B cell (primary cell): ENCODE results near the gene CST9. TPM values are rescaled to one million over a fixed set of nuclear protein-coding genes. Genes with fewer than 3 reads are reported as not detected.

Source experiments
- ATAC-seq: fragments of 200-7000 bp; cut with Tn5 transposase; one replicate; pipeline ENCODE4 v1.10.0; 2021; ENCODE audit warnings: low read depth, mild to moderate bottlenecking, moderate number of reproducible peaks, moderate library complexity
- CTCF ChIA-PET: fragments of 350-600 bp; sonication (Branson Sonifier 250); formaldehyde crosslinking; loops from one replicate; lab custom pipeline; 2021; ENCODE audit warnings: antibody characterized with exemption, inconsistent platforms; lab: Charles Lee
- POLR2A ChIA-PET: fragments of 350-600 bp; sonication (Branson Sonifier 250); formaldehyde crosslinking; loops from one replicate; lab custom pipeline; 2021; ENCODE audit warnings: antibody characterized with exemption; lab: Charles Lee
- DNase-seq: peaks from one replicate; pipeline ENCODE4 v3.0.0; 2013
- H2AFZ ChIP-seq: 2 replicates; pipeline ENCODE4 v1.6.1; 2012; ENCODE audit warnings: mild to moderate bottlenecking, low read depth, low read length; ENCODE audit not compliant: insufficient read depth, poor library complexity, severe bottlenecking
- H3K27ac ChIP-seq, 2 donors: 1 replicate in 1 of 2; 2 replicates in 1 of 2; pipeline ENCODE4 v1.5.1; 2012 to 2013; ENCODE audit warnings: low read length in 2 of 2, mild to moderate bottlenecking in 2 of 2, moderate library complexity in 1 of 2
- H3K27me3 ChIP-seq, 4 experiments: fragments of 200-600 bp in 1 of 4; sonication (generic) in 1 of 4; replicated peaks in 1 of 4; 1 replicate in 2 of 4; 2 replicates in 2 of 4; pipeline versions ENCODE4 v1.6.1 to v1.7.0; 2013 to 2016; ENCODE audit warnings: low read length in 3 of 4, mild to moderate bottlenecking in 2 of 4, mixed read lengths in 1 of 4, moderate library complexity in 1 of 4; ENCODE audit not compliant: insufficient read depth in 4 of 4, control insufficient read depth in 3 of 4; ENCODE audit errors: control extremely low read depth in 1 of 4
- H3K36me3 ChIP-seq, 2 experiments: replicated peaks in 1 of 2; 1 replicate in 1 of 2; 2 replicates in 1 of 2; pipeline versions ENCODE4 v1.6.1 to v1.7.1; 2013; ENCODE audit warnings: low read length in 1 of 2; ENCODE audit not compliant: insufficient read depth in 2 of 2, control insufficient read depth in 1 of 2; ENCODE audit errors: control extremely low read depth in 1 of 2, extremely low read depth in 1 of 2
- H3K4me1 ChIP-seq, 2 donors: fragments of 200-600 bp in 1 of 2; sonication (generic) in 1 of 2; 1 replicate in 1 of 2; 2 replicates in 1 of 2; pipeline versions ENCODE4 v1.5.1 to v1.6.1; 2013 to 2017; ENCODE audit warnings: low read length in 2 of 2; ENCODE audit not compliant: control insufficient read depth in 2 of 2, insufficient read depth in 2 of 2
- H3K4me2 ChIP-seq: replicated peaks from 2 replicates; pipeline ENCODE3; 2012; ENCODE audit warnings: mild to moderate bottlenecking, low read depth, low read length; ENCODE audit not compliant: poor library complexity, severe bottlenecking
- H3K4me3 ChIP-seq, 5 experiments: fragments of 200-600 bp in 1 of 5; sonication (generic) in 1 of 5; 1 replicate in 3 of 5; 2 replicates in 2 of 5; pipeline versions ENCODE4 v1.5.1 to v1.7.0; 2011 to 2016; ENCODE audit warnings: low read length in 4 of 5, mild to moderate bottlenecking in 4 of 5, low read depth in 2 of 5, control low read depth in 1 of 5, moderate library complexity in 1 of 5; ENCODE audit not compliant: insufficient read depth in 1 of 5; ENCODE audit errors: control extremely low read depth in 1 of 5, extremely low read depth in 1 of 5
- H3K79me2 ChIP-seq: fragments of 200-600 bp; sonication (generic); one replicate; pipeline ENCODE4 v1.6.0; 2016; ENCODE audit warnings: low read length; ENCODE audit not compliant: control insufficient read depth, insufficient read depth
- H3K9ac ChIP-seq: fragments of 200-600 bp; sonication (generic); 2 replicates; pipeline ENCODE4 v1.6.1; 2017; ENCODE audit warnings: mild to moderate bottlenecking, low read length, moderate library complexity
- H3K9me3 ChIP-seq, 3 donors: one replicate each; pipeline versions ENCODE4 v1.6.1 to v1.7.1; 2013; ENCODE audit warnings: low read length in 2 of 3; ENCODE audit not compliant: control insufficient read depth in 2 of 3, insufficient read depth in 1 of 3; ENCODE audit errors: control extremely low read depth in 1 of 3
- H4K20me1 ChIP-seq: 2 replicates; pipeline ENCODE4 v1.6.0; 2012; ENCODE audit warnings: mild to moderate bottlenecking, low read length; ENCODE audit not compliant: insufficient read depth, control insufficient read depth, poor library complexity, severe bottlenecking
- H3K27ac Mint-ChIP-seq: one replicate; pipeline ENCODE4 v1.8.0; 2021; ENCODE audit warnings: mixed read lengths
- H3K27me3 Mint-ChIP-seq: one replicate; pipeline ENCODE4 v1.8.0; 2021; ENCODE audit warnings: mixed read lengths
- H3K4me1 Mint-ChIP-seq: one replicate; pipeline ENCODE4 v1.8.0; 2021; ENCODE audit warnings: mixed read lengths
- H3K4me3 Mint-ChIP-seq: one replicate; pipeline ENCODE4 v1.8.0; 2021; ENCODE audit warnings: mixed read lengths
- H3K9me3 Mint-ChIP-seq: one replicate; pipeline ENCODE4 v1.8.0; 2022; ENCODE audit warnings: mixed read lengths; ENCODE audit not compliant: insufficient read depth
- EZH2 ChIP-seq: IDR thresholded peaks from 2 replicates; pipeline ENCODE4 v1.6.1; 2012; ENCODE audit warnings: borderline replicate concordance, low read depth, mild to moderate bottlenecking, moderate library complexity, low read length; ENCODE audit not compliant: insufficient read depth, poor library complexity, severe bottlenecking
- WGBS: methylation state at CpG from one replicate; pipeline ENCODE4 v1.1.5; 2013; ENCODE audit warnings: missing lambda C conversion rate; ENCODE audit not compliant: insufficient coverage; 5-methylcytosine and 5-hydroxymethylcytosine counted together
- intact Hi-C: fragments of 100-400 bp; cut with micrococcal nuclease; formaldehyde crosslinking; loops from one replicate; pipeline ENCODE4 v1.10.0; 2022
- polyA plus RNA-seq: library from polyadenylated mRNA; depleted of rRNA; stranded (reverse); fragments of >200 nt; gene quantifications from 2 replicates; pipeline ENCODE4 v1.2.3, GENCODE V29; 2012
- total RNA-seq, 2 donors: library from RNA; stranded (reverse); fragments of 120-200 nt in 1 of 2; gene quantifications; 1 replicate in 1 of 2; 2 replicates in 1 of 2; pipeline versions ENCODE4 v1.2.3 to v1.2.4, GENCODE V29; 2013 to 2022
- TF ChIP-seq, protein P1 (sequence below): fragments of 200-600 bp; IDR thresholded peaks from one replicate; pipeline ENCODE4 v1.8.0; 2022; ENCODE audit warnings: antibody characterized with exemption, mild to moderate bottlenecking

Gene CST9
- total and polyA plus RNA-seq, 2 donors (not counting 1 experiment from before 2014, with no cell fraction given), result not detected

DNA sequence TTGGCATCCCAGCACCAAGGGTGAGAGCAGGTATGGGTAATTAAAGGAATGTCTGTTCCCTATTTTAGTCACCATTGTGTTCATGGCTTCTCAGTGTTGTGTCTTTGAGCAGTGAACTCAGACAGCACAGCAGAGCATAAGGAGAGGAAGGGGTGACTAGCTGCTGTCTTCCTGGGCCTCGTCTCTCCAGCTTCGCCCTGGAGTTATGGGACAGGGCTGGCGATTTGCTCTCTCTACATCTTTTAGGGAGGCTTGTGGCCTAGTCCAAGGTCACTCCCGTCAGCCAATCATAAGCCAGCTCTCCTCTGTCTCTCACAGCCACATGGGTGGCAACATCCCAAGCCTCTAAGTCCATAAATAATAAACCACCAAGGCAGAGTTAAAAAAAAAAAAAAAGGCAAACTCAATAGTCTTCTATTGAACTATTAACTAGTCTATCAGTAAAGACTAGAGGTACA lies 24.7 kb upstream of the CST9 start:
- ChIA-PET POLR2A (no interaction called here), CTCF (no interaction called here)
- peaks cover 18% of the 10 kb centered on the region for H3K27me3 Mint-ChIP-seq
- Histone ChIP-seq H3K79me2 (no peaks in the 10 kb centered on the region), H3K4me2 (no peak overlapping the region), H3K27ac (no peak overlapping the region), H3K4me3 (no peak overlapping the region), H2AFZ (no peak overlapping the region), H3K9ac (no peak overlapping the region), H4K20me1 (no peaks in the 10 kb centered on the region), H3K9me3 (peaks cover 0 to 7% (median 0%) of the 10 kb centered on the region in 3 donors), H3K36me3 (no peaks in the 10 kb centered on the region), H3K4me1 (no peaks in the 10 kb centered on the region), H3K27me3 (no peaks in the 10 kb centered on the region)
- TF ChIP-seq, protein P1, sequence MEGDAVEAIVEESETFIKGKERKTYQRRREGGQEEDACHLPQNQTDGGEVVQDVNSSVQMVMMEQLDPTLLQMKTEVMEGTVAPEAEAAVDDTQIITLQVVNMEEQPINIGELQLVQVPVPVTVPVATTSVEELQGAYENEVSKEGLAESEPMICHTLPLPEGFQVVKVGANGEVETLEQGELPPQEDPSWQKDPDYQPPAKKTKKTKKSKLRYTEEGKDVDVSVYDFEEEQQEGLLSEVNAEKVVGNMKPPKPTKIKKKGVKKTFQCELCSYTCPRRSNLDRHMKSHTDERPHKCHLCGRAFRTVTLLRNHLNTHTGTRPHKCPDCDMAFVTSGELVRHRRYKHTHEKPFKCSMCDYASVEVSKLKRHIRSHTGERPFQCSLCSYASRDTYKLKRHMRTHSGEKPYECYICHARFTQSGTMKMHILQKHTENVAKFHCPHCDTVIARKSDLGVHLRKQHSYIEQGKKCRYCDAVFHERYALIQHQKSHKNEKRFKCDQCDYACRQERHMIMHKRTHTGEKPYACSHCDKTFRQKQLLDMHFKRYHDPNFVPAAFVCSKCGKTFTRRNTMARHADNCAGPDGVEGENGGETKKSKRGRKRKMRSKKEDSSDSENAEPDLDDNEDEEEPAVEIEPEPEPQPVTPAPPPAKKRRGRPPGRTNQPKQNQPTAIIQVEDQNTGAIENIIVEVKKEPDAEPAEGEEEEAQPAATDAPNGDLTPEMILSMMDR, result no peak
- TF ChIP-seq EZH2, result no peak
- intact Hi-C loops, result no loop called here
- DNase-seq (no peak), ATAC-seq (no peak)
- H3K27ac Mint-ChIP-seq, result no peak overlapping the region
- no peaks in the 10 kb centered on the region for H3K9me3 Mint-ChIP-seq
- H3K4me3 Mint-ChIP-seq, result no peak overlapping the region
- H3K4me1 Mint-ChIP-seq, result no peaks in the 10 kb centered on the region
- 88% methylated on average over 3 of the region's 4 CpGs for WGBS

DNA sequence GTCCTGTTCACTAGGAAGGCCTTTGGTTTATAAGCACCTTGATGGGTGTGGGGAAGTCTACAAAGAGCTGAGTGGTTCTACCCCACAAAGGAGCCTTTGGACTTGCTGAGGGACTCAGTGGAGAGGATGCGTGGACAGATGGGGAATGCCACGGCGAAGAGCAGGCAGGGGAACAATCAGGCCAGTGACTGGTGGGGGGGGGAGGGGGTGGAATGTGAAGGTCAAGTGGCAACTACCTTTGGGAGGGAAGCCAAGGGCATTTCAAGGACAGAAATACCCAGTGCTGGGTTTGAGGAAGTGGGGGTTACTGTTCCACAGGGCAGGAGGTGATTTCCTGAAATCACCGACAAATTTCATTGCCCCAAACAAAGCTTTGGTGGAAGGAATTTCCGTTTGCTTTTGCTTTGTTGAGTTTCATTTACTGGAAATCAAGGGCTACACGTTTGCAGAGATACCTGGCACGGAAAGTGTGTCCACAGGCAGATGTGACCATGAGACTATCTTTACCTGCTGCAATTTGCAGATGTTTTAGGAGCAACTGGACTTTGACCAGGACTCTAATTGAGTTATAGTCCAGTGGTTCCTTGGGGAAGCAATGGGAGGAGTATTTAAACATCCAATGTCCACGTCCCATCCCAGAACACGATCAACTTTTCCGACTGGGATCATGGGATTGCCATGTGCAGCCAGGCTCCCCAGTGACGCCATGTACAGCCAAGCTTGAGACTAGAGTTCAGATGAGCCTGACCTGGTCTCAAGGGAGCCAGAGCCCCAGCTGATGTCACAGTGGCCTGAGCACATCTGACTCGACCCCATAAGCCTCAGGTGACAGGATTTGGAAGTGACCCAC lies 24.1 kb upstream of the CST9 start:
- ChIA-PET CTCF (no interaction called here), POLR2A (no interaction called here)
- Mint-ChIP-seq H3K9me3 (no peaks in the 10 kb centered on the region), H3K4me1 (no peaks in the 10 kb centered on the region), H3K27ac (no peak overlapping the region), H3K4me3 (no peak overlapping the region), H3K27me3 (peaks cover 17% of the 10 kb centered on the region)
- DNase-seq, result no peak
- H3K9ac ChIP-seq, result no peak overlapping the region
- ATAC-seq, result no peak
- peaks cover 0 to 7% (median 0%) of the 10 kb centered on the region in 3 donors for H3K9me3 ChIP-seq
- no peaks in the 10 kb centered on the region for H3K4me1 ChIP-seq
- H4K20me1 ChIP-seq, result no peaks in the 10 kb centered on the region
- intact Hi-C loops, result no loop called here
- H3K4me3 ChIP-seq, result no peak overlapping the region
- no peak for TF ChIP-seq EZH2
- TF ChIP-seq, protein P1, result no peak
- H2AFZ ChIP-seq, result no peak overlapping the region
- H3K27me3 ChIP-seq, result no peaks in the 10 kb centered on the region
- H3K27ac ChIP-seq, result no peak overlapping the region
- no peaks in the 10 kb centered on the region for H3K79me2 ChIP-seq
- H3K4me2 ChIP-seq, result no peak overlapping the region
- 74% methylated on average over 12 of the region's 12 CpGs for WGBS
- H3K36me3 ChIP-seq, result no peaks in the 10 kb centered on the region
